ENCODE results near the gene PCIF1. TPM values are rescaled to one million over a fixed set of nuclear protein-coding genes. Genes with fewer than 3 reads are reported as not detected.

Gene PCIF1
- total RNA-seq, 3 donors from 2014 or later = 29.2 to 37.8 (median 35.1) TPM

- H3K4me3 ChIP-seq = peak within 1 kb of the TSS; percentile 67
- intact Hi-C loops (cut with DNase I, micrococcal nuclease) = no loop called here
- no peaks in the 10 kb centered on the region for H3K9me3 ChIP-seq
- H3K4me1 ChIP-seq (ENCODE audit: low read depth) = peaks cover 10% of the 10 kb centered on the region
- DNase-seq (peak; percentile 96 to 98 (median 97)), ATAC-seq (peak; percentile 91)
- TF ChIP-seq, protein P1, sequence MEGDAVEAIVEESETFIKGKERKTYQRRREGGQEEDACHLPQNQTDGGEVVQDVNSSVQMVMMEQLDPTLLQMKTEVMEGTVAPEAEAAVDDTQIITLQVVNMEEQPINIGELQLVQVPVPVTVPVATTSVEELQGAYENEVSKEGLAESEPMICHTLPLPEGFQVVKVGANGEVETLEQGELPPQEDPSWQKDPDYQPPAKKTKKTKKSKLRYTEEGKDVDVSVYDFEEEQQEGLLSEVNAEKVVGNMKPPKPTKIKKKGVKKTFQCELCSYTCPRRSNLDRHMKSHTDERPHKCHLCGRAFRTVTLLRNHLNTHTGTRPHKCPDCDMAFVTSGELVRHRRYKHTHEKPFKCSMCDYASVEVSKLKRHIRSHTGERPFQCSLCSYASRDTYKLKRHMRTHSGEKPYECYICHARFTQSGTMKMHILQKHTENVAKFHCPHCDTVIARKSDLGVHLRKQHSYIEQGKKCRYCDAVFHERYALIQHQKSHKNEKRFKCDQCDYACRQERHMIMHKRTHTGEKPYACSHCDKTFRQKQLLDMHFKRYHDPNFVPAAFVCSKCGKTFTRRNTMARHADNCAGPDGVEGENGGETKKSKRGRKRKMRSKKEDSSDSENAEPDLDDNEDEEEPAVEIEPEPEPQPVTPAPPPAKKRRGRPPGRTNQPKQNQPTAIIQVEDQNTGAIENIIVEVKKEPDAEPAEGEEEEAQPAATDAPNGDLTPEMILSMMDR (IDR thresholded peaks at IDR 0.05) = peak; percentile 56
- H3K36me3 ChIP-seq (ENCODE audit: low read depth) = peaks cover 13% of the 10 kb centered on the region
Measured at GRCh38 chr20:45971675-45972499, 37.4 kb downstream of the PCIF1 start, which contains the start of gene ZNF335. Gene ZNF335 (minus strand): TSS chr20:45972203. CDS start chr20:45971410, 793 bp downstream.

DNA sequence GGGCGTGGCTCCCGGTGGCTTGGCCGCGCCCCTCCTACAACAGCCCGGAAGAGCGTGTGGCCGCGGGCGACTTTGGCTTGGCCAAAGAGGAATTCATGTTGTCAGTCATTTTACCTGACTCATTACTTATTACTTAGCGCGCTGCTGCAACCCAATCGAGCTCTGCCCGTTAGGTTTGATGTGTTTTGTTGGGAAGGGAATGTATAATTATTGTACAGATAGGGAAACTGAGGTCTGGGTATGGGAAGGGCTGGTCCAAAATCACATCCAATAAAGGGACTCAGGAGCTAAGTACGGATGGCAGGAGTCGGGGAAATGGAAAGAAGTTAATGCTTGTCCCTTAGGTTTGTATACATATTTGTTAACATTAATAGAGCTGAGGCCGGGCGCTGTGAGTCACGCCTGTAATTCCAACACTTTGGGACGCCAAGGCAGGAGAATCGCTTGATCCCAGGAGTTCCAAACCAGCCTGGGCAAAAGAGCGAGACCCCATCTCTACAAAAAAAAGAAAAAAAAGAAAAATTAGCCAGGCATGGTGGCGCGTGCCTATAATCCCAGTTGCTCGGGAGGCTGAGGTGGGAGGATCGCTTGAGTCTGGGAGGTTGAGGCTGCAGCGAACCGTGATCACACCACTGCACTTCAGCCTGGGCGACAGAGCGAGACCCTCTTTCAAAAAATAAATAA is 38.2 kb downstream of the PCIF1 start:
- TF ChIP-seq, protein P1 (IDR thresholded peaks at IDR 0.05) = no peak
- Histone ChIP-seq H3K36me3 (ENCODE audit: low read depth) (peaks cover 6% of the 10 kb centered on the region), H3K4me3 (peak overlapping the region; percentile 67), H3K9me3 (no peaks in the 10 kb centered on the region), H3K4me1 (ENCODE audit: low read depth) (peaks cover 10% of the 10 kb centered on the region)
- ATAC-seq = no peak
- intact Hi-C loops (cut with DNase I, micrococcal nuclease) = no loop called here
- no peak for DNase-seq

DNA sequence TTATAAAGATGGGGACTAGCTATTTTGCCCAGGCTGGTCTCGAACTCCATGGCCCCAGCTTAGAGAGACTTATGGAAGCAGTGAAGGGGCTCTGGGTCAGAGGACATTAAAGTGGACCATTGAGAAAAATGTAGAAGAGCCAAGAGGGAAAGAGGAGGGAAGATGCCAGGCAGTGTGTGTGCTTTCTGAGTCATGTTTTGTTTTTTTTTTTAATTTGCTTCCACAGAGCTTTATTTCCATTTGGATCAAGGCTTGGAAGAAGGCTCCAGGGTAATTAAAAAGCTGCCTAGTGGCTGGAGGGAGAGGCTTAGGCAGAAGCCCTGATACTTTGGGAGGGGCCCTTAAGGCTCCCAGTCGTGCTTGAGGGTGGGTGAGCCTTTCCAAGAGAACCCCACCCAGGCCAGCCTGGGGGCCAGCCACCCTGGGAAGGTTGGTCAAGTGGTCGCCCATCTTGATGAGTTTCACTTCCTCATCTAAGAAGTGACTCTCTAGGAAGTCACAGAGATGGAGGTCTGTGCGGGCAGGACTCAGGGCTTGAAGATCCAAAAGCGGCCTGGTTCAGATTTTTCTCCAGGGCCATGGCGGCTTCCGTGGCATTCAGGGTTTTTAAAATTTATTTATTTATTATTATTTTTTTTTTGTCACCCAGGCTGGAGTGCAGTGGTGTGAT is 40.5 kb downstream of the PCIF1 start:
- no peak for ATAC-seq
- intact Hi-C loops (cut with DNase I, micrococcal nuclease) = no loop called here
- TF ChIP-seq, protein P1 (IDR thresholded peaks at IDR 0.05) = no peak
- Histone ChIP-seq H3K4me3 (no peak overlapping the region), H3K9me3 (no peaks in the 10 kb centered on the region), H3K36me3 (ENCODE audit: low read depth) (no peaks in the 10 kb centered on the region), H3K4me1 (ENCODE audit: low read depth) (peaks cover 7% of the 10 kb centered on the region)
- no peak for DNase-seq

DNA sequence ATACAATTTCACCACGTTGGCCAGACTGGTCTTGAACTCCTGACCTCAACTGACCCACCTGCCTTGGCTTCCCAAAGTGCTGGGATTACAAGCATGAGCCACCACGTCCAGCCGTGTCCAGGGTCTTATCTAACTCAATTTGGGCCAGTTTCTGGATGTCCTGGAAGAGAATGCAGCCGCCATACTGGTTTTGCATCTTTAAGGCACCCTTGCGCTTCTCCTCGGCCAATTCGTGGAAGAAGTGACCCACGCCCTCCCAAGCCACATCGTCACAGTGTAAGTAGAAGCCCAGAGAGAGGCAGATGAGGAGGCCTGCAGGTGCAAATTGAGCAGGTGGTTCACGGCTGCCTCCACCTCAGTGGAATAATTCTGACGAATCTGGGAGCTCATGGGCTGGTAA is 41.2 kb downstream of the PCIF1 start:
- intact Hi-C loops (cut with DNase I, micrococcal nuclease) = no loop called here
- ATAC-seq = no peak
- no peak for DNase-seq

DNA sequence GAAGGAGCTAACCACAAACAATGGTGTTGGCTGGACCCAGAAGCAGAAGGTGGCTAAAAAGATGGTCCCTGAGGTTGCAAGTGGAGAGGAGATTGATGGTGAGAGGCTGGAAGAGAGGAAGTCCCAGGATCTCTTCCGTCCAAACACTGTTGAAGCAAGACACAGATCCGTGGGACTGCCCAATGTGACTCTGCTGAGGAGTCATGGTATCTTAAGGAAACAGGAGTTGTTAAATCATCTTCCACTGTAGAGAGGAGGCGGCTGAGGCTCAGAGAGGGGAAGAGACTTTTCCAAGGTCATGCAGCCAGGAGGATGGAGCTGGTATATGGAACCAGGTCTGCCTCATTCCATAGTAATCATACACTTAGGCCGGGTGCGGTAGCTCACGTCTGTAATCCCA is 41.6 kb downstream of the PCIF1 start:
- ATAC-seq = no peak
- TF ChIP-seq, protein P1 (IDR thresholded peaks at IDR 0.05) = no peak
- Histone ChIP-seq H3K4me3 (no peak overlapping the region), H3K9me3 (no peaks in the 10 kb centered on the region), H3K4me1 (ENCODE audit: low read depth) (no peaks in the 10 kb centered on the region), H3K36me3 (ENCODE audit: low read depth) (no peaks in the 10 kb centered on the region)
- no peak for DNase-seq
- intact Hi-C loops (cut with DNase I, micrococcal nuclease) = no loop called here

More for the DNA sequence above, 41.2 kb downstream of the PCIF1 start:
- no peak overlapping the region for H3K4me3 ChIP-seq
- peaks cover 2% of the 10 kb centered on the region for H3K4me1 ChIP-seq (ENCODE audit: low read depth)
- no peaks in the 10 kb centered on the region for H3K9me3 ChIP-seq
- H3K36me3 ChIP-seq (ENCODE audit: low read depth) = no peaks in the 10 kb centered on the region
- TF ChIP-seq, protein P1 (IDR thresholded peaks at IDR 0.05) = no peak
